WERI-Rb-1 (cell line): ENCODE data around the gene OTOG.

ENCODE experiments used
- DNase-seq: peaks from one replicate; pipeline ENCODE4 v3.0.0-alpha.2; 2020
- H3K27ac ChIP-seq: fragments of 250-450 bp; sonication (Bioruptor Pico); 2 replicates; pipeline ENCODE4 v1.5.1; 2020; ENCODE audit warnings: mild to moderate bottlenecking, moderate library complexity
- H3K27me3 ChIP-seq: fragments of 250-450 bp; sonication (Bioruptor Pico); 2 replicates; pipeline ENCODE4 v1.5.1; 2021; ENCODE audit warnings: mild to moderate bottlenecking, low read depth, moderate library complexity; ENCODE audit not compliant: insufficient read depth, severe bottlenecking
- H3K36me3 ChIP-seq: fragments of 250-450 bp; sonication (Bioruptor Pico); 2 replicates; pipeline ENCODE4 v1.5.1; 2020; ENCODE audit warnings: mild to moderate bottlenecking, moderate library complexity
- H3K4me3 ChIP-seq: 2 replicates; pipeline ENCODE4 v1.5.1; 2011; ENCODE audit warnings: low read depth, mild to moderate bottlenecking, control low read depth, low read length
- H3K9me3 ChIP-seq: fragments of 250-450 bp; sonication (Bioruptor Pico); 2 replicates; pipeline ENCODE4 v1.5.1; 2021; ENCODE audit warnings: mild to moderate bottlenecking, moderate library complexity; ENCODE audit not compliant: severe bottlenecking
- TF ChIP-seq, protein P1 (sequence below): IDR thresholded peaks from 2 replicates; pipeline ENCODE4 v1.5.1; 2011; ENCODE audit warnings: low read depth, mild to moderate bottlenecking, control low read depth, inconsistent platforms, low read length

The OTOG gene

DNA sequence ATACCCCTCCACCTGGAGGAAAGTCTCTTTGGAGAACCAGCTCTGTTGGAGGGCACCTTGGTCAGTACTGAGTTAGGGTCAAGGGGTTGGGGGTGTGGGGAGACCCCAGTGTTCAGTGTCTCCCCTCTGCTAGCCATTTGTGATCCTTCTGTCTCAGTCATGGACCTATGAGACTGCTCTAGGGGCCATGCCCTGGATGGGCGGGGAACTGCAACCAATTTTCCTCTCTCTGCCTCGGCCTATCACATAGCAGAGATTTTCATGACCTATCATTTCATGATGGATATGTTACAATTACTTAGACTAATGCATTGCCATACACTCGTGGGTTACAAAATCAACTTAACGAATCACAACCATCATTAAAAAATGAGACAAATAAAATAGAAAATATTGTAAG, 7.4 kb downstream of the OTOG start:
- Histone ChIP-seq H3K4me3 (no peak overlapping the region), H3K27ac (no peak overlapping the region), H3K27me3 (no peaks in the 10 kb centered on the region), H3K9me3 (no peaks in the 10 kb centered on the region), H3K36me3 (no peaks in the 10 kb centered on the region)
- DNase-seq: no peak
- TF ChIP-seq, protein P1, sequence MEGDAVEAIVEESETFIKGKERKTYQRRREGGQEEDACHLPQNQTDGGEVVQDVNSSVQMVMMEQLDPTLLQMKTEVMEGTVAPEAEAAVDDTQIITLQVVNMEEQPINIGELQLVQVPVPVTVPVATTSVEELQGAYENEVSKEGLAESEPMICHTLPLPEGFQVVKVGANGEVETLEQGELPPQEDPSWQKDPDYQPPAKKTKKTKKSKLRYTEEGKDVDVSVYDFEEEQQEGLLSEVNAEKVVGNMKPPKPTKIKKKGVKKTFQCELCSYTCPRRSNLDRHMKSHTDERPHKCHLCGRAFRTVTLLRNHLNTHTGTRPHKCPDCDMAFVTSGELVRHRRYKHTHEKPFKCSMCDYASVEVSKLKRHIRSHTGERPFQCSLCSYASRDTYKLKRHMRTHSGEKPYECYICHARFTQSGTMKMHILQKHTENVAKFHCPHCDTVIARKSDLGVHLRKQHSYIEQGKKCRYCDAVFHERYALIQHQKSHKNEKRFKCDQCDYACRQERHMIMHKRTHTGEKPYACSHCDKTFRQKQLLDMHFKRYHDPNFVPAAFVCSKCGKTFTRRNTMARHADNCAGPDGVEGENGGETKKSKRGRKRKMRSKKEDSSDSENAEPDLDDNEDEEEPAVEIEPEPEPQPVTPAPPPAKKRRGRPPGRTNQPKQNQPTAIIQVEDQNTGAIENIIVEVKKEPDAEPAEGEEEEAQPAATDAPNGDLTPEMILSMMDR: peak; percentile 16; the same call in 1 of the 2 replicates

GRCh38 chr11:17556999-17557398, 9.9 kb downstream of the OTOG start:
- Histone ChIP-seq H3K9me3 (no peaks in the 10 kb centered on the region), H3K36me3 (no peaks in the 10 kb centered on the region), H3K27ac (no peak overlapping the region), H3K27me3 (no peaks in the 10 kb centered on the region), H3K4me3 (no peak overlapping the region)
- DNase-seq: no peak
- TF ChIP-seq, protein P1: no peak

DNA sequence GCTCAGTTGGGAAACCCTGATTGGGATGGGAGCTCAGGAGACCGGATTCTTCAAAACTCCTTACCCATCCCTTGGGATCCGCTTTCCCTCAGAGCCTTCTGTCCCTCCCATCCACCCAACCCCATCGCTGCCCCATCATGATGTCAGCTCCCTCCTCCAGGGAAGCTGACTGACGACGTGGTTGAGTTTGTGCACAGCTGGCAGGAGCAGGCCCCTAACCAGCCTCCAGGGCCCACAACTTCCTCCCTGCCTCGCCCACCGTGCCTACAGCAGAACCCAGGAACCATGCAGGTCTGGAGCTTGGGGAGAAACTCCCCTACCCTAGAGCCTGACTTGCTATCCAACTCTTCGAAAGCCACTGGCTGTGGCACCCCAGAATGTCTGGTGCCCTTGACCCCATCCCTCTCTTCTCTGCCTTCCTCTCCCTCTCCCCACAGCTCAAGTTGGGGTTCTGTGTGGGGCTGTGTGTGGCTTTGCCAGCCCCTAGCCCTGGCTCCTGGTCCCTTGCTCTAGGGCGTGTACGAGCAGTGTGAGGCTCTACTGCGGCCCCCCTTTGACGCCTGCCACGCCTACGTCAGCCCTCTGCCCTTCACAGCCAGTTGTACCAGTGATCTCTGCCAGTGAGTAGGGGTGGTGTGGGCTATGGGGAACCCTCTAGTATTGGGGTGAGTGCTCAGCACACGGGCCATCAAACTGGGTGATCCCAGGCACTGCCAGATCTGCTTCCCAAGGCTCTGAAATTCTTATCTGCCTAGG, 11.1 kb downstream of the OTOG start:
- TF ChIP-seq, protein P1: no peak
- Histone ChIP-seq H3K9me3 (no peaks in the 10 kb centered on the region), H3K27ac (no peak overlapping the region), H3K4me3 (no peak overlapping the region), H3K36me3 (no peaks in the 10 kb centered on the region), H3K27me3 (no peaks in the 10 kb centered on the region)
- no peak for DNase-seq

DNA sequence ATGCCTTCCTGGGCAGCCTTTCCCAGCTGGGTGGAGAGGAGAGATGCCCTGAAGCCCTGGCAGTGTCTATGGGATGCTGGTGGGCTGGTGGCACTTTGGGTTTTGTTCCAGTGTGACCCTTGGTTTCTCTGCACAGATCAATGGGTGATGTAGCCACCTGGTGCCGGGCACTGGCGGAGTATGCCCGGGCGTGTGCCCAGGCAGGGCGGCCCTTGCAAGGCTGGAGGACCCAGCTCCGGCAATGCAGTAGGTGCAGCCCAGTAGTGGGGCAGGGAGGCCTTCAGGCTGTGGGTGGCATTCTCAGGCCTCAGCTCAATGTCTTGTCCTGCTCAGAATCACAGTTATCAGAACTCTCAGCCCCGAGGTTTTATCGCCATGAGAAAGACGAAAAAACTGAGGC, 11.9 kb downstream of the OTOG start:
- H3K27ac ChIP-seq: no peak overlapping the region
- H3K27me3 ChIP-seq: no peaks in the 10 kb centered on the region
- no peak for DNase-seq
- H3K36me3 ChIP-seq: no peaks in the 10 kb centered on the region
- no peak overlapping the region for H3K4me3 ChIP-seq
- TF ChIP-seq, protein P1: no peak
- no peaks in the 10 kb centered on the region for H3K9me3 ChIP-seq

DNA sequence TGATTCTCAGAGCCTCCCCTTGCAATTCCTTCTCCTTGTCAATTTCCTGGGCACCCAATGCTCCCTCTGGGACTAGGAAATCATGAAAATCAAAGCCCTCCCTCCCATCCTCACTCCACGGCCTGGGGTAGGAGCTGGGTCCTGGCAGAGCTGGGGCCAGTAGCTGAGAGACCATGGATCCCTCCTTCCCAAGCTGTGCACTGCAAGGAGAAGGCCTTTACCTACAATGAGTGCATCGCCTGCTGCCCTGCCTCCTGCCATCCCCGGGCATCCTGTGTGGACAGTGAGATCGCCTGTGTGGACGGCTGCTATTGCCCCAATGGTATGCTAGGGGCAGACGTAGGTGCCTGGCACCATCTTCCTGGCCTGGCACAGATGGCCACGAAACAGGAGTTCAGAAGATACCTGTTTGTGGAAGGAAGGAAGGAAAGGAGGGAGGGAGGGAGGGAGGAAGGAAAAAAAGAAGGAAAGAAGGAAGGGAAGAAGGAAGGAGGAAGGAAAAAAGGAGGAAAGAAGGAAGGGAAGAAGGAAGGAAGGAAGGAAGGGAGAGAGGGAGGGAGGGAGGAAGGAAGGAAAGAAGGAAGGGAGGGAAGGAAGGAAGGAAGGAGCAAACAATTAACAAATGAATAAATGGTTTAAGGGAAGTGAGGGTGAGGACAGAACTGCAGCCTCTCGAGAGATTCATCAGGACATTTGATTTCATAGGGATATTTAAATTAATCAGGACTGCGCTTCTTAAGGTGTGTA, 12.5 kb downstream of the OTOG start:
- H3K9me3 ChIP-seq: no peaks in the 10 kb centered on the region
- H3K36me3 ChIP-seq: no peaks in the 10 kb centered on the region
- no peaks in the 10 kb centered on the region for H3K27me3 ChIP-seq
- no peak overlapping the region for H3K27ac ChIP-seq
- no peak for DNase-seq
- TF ChIP-seq, protein P1: no peak
- H3K4me3 ChIP-seq: no peak overlapping the region
